Measurements from ENCODE around the gene ARMC9.

Gene ARMC9

DNA sequence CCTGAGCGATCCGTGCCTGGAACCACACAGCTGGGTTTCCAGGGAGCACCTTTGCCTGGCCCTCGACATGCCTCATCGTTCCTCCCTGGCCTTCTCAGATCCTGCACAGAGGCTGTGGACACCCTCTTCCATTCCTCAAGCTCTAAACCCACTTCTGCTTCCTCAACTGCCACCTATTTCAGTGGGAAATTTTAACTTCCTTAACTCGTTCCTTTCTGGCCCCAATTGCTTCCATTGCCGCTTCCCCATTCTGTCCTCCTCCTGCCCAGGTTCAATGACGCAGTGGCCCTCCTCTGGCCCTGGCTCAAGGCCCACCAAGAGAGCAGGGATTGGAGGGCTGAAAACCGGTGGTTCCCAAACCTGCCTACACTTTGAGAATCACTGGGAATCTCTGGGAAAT is 192.2 kb downstream of the ARMC9 start:
- TF ChIP-seq, protein P1, sequence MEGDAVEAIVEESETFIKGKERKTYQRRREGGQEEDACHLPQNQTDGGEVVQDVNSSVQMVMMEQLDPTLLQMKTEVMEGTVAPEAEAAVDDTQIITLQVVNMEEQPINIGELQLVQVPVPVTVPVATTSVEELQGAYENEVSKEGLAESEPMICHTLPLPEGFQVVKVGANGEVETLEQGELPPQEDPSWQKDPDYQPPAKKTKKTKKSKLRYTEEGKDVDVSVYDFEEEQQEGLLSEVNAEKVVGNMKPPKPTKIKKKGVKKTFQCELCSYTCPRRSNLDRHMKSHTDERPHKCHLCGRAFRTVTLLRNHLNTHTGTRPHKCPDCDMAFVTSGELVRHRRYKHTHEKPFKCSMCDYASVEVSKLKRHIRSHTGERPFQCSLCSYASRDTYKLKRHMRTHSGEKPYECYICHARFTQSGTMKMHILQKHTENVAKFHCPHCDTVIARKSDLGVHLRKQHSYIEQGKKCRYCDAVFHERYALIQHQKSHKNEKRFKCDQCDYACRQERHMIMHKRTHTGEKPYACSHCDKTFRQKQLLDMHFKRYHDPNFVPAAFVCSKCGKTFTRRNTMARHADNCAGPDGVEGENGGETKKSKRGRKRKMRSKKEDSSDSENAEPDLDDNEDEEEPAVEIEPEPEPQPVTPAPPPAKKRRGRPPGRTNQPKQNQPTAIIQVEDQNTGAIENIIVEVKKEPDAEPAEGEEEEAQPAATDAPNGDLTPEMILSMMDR (conservative IDR thresholded peaks at IDR 0.05; ENCODE audit: low read depth), result no peak
- DNase-seq (ENCODE audit: low spot score), result no peak
- H3K27ac ChIP-seq, result no peak overlapping the region
- ChIA-PET POLR2A (ENCODE audit: low non-redundant PET) (no interaction called here), CTCF (interaction anchor here (0.9 kb wide), 1 partner anchor 22 kb away, joined by 3 read pairs; no protein-coding TSS in a partner anchor)

DNA sequence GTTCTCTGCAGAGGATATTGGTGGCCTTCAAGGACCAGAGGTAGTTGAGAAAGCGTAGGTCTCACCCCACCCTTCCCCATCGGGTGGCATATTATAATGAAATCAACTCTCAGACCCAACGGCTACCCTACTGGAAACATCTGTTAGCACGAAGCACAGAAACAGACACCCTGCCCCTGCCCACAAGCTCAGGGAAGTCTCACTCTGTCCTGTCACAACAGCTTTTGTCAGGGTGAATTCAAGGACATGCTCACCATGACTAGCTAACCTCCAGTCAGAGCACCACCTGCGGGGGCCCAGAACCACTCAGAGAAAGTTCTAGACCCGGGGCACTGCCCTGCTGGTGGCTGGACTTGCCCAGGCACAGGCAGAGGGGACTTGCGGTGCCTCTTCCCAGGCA is 193.6 kb downstream of the ARMC9 start:
- POLR2A ChIA-PET (ENCODE audit: low non-redundant PET), result no interaction called here
- no peak overlapping the region for H3K27ac ChIP-seq

DNA sequence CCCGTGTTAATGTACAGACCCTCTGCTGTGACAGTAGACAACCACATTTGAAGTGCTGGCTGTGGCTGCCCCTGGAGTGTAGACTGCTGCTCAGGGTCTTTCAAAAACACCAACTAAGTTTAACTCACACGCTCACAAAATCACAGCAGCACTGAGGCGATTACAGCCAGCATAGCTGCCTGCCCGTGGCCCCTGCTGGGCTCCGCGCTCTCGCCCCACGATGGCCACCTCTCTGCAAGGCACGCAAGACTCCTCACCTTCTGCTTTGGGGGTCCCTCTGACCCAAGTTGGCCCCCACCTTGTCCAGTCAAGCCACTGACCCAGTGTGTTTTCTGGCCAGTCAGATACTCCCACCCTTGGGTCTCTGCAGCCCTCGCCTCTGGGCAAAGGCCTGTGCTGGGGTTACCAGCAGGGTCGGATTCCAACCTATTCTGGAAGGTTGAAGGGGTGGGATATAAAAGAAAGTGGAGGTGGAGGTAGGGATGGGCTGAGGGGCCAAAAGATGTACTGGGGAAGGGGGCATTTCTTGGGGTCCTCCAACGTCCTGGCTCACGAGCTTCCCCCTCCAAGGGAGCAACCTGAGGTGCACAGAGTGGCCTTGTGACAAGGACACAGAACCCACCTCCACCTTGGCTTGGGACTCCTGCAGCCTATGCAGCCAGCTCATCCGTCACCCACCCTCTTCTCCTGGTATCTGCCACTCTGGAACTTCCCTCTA is 194.2 kb downstream of the ARMC9 start:
- ChIA-PET POLR2A (ENCODE audit: low non-redundant PET) (no interaction called here), CTCF (interaction anchor here (1.2 kb wide), 1 partner anchor 165 kb away, joined by 3 read pairs; no protein-coding TSS in a partner anchor)
- H3K27ac ChIP-seq, result no peak overlapping the region
- TF ChIP-seq, protein P1 (conservative IDR thresholded peaks at IDR 0.05; ENCODE audit: low read depth), result no peak
- DNase-seq (ENCODE audit: low spot score), result no peak

More for the DNA sequence above, 193.6 kb downstream of the ARMC9 start:
- CTCF ChIA-PET, result no interaction called here
- TF ChIP-seq, protein P1 (conservative IDR thresholded peaks at IDR 0.05; ENCODE audit: low read depth), result no peak
- DNase-seq (ENCODE audit: low spot score), result no peak

DNA sequence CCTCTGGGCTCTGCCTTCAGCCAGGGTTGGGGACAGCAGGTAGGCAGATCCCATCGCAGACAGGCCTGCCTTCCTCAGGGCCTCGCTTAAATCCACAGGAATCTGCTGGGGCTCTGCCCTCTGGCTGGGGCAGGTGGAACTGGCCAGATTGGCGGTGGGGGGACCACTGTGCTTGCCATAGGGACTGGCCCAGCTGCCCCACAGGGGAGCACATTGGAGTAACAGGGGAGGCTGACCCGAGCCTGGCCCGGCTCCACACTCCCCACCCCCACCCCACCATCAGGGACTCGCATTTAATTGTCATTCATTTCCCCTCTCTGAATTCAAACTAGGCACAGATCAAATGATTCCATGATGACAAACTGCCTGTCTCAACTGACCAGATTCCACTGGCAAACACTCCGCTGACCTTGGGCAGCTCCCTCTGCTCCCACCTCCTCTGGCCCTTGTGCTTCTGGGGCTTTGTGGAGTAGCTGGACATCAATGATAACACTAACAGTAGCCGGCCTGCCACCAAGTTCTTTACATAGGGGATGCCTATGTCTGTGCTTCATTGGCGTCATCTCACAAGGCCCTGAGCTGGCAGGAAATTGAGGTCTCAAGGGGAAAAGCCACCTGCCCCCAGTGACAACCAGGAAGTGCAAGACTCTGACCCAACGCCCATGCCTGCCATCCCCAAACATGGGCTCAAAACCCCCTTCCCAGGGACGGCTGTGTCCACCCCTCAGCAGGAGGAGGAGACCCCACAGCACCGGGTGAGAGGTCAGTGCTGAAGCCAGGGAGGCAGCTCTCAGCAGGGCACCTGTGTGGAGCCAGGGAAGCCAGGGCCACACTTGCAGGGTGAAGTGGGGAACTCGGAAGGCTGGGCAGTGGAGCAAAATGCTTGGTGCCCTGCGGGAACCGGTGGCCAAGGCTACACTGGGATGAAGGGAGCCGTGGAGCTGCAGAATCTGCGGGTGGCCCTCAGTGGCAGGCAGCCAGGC is 195.0 kb downstream of the ARMC9 start:
- H3K27ac ChIP-seq, result no peak overlapping the region
- DNase-seq (ENCODE audit: low spot score), result no peak
- TF ChIP-seq, protein P1 (conservative IDR thresholded peaks at IDR 0.05; ENCODE audit: low read depth), result no peak
- CTCF ChIA-PET, result interaction anchor here (1.2 kb wide), 1 partner anchor 166 kb away, joined by 3 read pairs; no protein-coding TSS in a partner anchor
- POLR2A ChIA-PET (ENCODE audit: low non-redundant PET), result no interaction called here

DNA sequence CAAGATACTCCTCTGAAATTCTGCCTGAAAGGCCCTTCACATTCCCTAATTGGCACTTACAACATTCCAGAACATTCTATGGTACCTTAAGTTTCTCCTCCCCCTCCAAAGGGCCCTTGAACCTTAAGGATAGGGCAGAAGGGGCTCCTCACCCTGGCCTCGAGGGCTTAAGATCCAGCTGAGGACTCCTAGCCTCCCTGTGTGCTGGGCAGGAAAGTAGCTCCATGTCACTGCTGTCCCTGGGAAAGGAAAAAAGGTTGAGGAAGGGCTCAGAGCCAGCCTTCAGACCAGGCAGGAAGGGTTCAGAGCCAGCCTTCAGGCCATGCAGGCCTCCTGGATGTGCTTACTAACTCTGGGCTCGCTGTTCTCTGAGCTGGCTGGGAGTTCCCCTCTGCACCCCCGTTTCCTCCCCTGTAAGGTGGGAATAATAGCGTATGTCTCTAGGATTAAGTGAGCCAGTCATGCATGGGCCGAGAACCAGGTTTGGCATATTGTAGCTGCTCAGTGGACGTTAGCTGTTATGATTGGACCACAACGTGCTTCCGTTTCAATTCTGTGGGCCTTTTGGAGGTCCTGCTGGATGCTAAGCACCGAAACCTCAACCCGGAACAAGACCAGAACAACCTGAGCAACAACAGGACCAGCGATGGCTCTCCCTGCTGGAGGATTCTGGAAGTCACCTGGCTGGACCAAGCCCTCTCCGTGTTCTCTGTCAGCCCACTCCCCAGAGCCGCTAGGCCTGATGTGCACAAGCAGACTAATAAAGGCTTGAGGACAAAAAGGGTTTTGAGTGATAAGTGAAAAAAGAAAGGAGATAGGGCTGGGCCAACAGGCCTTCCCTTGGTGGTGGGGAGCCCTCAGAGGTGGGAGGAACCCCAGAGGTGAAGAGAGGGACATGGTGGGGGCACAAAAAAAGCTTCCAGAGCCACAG is 196.0 kb downstream of the ARMC9 start:
- no peak for DNase-seq (ENCODE audit: low spot score)
- TF ChIP-seq, protein P1 (conservative IDR thresholded peaks at IDR 0.05; ENCODE audit: low read depth), result no peak
- ChIA-PET POLR2A (ENCODE audit: low non-redundant PET) (no interaction called here), CTCF (no interaction called here)
- no peak overlapping the region for H3K27ac ChIP-seq

Data from RWPE1 (cell line).